IPS-15b (cell line): ENCODE results near the gene NCMAP.

Experiments used
- H3K27me3 ChIP-seq: one replicate; pipeline ENCODE4 v1.6.1; 2013; ENCODE audit warnings: low read length; ENCODE audit not compliant: control insufficient read depth, insufficient read depth
- H3K36me3 ChIP-seq: one replicate; pipeline ENCODE4 v1.6.1; 2013; ENCODE audit warnings: low read length; ENCODE audit not compliant: control insufficient read depth, insufficient read depth
- H3K4me1 ChIP-seq: one replicate; pipeline ENCODE4 v1.6.1; 2013; ENCODE audit warnings: mild to moderate bottlenecking, low read length; ENCODE audit not compliant: control insufficient read depth, insufficient read depth
- H3K4me3 ChIP-seq: one replicate; pipeline ENCODE4 v1.5.1; 2013; ENCODE audit warnings: low read depth, low read length
- H3K9ac ChIP-seq: one replicate; pipeline ENCODE4 v1.6.1; 2013; ENCODE audit warnings: low read depth, mild to moderate bottlenecking, low read length
- H3K9me3 ChIP-seq: one replicate; pipeline ENCODE4 v1.6.1; 2013; ENCODE audit warnings: mild to moderate bottlenecking, low read length; ENCODE audit not compliant: control insufficient read depth, insufficient read depth

NCMAP gene

DNA sequence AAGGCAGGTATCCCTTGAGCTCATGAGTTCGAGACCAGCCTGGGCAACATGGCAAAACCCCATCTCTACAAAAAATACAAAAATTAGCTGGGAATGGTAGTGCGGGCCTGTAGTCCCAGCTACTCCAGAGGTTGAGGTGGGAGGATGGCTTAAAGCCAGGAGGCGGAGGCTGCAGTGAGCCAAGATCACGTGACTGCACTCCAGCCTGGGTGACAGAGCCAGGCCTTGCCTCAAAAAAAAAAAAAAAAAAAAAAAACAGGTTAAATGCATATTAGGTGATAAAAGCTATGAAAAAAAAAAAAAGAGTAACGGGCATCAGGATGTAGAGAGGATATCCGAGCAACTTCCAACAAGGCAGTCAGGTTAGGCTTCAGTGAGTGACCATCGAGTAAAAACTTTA is 84.4 kb downstream of the NCMAP start:
- Histone ChIP-seq H3K36me3 (no peaks in the 10 kb centered on the region), H3K9ac (no peak overlapping the region), H3K9me3 (no peaks in the 10 kb centered on the region), H3K4me1 (no peaks in the 10 kb centered on the region), H3K4me3 (no peak overlapping the region), H3K27me3 (no peaks in the 10 kb centered on the region)

DNA sequence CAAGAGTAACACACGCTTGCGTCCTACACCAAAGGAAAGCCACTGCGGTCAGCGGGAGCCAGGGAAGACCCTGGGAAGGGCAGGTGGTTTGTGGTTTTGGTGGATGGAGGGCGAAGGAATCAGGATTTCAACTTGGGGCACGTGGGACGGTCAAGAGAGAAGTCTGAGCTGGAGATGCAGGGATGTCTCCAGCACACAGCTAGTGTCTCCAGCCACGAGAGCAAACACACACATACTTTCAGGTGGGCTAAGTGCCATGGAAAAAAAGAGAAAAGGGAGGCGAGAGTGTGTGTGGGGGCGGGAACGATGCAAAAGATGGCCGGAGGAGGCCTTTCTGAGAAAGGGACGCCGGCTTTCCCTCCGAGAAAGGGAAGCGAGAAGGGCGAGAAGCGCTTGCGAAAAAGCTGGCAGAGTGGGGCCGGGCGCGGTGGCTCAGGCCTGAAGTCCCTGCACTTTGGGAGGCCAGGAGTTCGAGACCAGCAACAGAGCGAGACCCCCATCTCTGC is 85.8 kb downstream of the NCMAP start:
- Histone ChIP-seq H3K4me1 (no peaks in the 10 kb centered on the region), H3K9me3 (no peaks in the 10 kb centered on the region), H3K4me3 (peak overlapping the region; percentile 54), H3K36me3 (peaks cover 2% of the 10 kb centered on the region), H3K27me3 (no peaks in the 10 kb centered on the region), H3K9ac (peak overlapping the region; percentile 62)

DNA sequence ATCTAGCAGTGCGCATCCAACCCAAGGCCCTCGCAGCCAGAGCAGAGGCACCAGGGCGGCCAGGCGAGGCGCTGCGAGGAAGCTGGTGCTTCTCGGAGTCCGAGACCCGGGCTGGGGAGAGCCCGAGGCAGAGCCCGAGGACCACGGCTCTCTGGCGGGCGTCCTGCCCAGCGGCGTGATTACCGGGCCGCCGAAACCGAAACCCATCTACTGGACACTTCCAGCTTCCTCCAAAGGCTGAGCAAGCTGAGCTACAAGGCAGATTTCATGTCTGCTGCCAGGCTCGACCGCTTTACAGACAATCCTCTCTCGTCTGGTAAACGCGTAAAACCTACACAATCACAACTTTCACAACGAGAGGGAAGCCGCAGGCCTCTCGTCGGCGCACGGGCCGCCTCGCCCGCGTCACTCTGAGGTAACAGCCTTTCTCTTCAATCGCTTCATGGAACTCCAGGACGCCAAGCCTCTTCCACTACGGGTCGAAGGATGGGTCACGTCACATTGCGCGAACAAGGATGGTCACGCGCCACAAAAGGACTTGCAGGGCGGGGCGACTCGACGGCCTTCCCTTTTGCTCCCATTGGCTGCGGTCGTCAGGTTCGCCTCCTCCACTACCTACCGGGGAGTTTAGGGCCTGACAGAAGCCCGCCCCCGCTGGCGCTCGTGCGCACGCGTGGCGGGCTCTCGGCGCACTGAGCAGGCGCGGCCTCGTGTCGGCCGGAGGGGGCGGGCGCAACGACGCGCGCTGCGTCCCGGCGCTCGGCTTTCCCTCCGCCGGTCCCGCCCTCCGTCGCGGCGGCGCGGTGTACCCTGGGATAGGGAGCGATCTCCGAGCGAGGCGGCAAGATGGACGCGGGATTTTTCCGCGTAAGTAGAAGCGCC is 86.8 kb downstream of the NCMAP start, which contains the start of gene SRRM1:
Gene SRRM1, plus strand, starts transcription at position 822 of the 882 bp plus-strand sequence. Its CDS starts 25 bp downstream, at position 847.
- peak within 1 kb of the TSS; percentile 99 for H3K4me3 ChIP-seq
- no peaks in the 10 kb centered on the region for H3K27me3 ChIP-seq
- no peaks in the 10 kb centered on the region for H3K4me1 ChIP-seq
- peak within 1 kb of the TSS; percentile 99 for H3K9ac ChIP-seq
- H3K9me3 ChIP-seq, result no peaks in the 10 kb centered on the region
- peaks cover 8% of the 10 kb centered on the region for H3K36me3 ChIP-seq

DNA sequence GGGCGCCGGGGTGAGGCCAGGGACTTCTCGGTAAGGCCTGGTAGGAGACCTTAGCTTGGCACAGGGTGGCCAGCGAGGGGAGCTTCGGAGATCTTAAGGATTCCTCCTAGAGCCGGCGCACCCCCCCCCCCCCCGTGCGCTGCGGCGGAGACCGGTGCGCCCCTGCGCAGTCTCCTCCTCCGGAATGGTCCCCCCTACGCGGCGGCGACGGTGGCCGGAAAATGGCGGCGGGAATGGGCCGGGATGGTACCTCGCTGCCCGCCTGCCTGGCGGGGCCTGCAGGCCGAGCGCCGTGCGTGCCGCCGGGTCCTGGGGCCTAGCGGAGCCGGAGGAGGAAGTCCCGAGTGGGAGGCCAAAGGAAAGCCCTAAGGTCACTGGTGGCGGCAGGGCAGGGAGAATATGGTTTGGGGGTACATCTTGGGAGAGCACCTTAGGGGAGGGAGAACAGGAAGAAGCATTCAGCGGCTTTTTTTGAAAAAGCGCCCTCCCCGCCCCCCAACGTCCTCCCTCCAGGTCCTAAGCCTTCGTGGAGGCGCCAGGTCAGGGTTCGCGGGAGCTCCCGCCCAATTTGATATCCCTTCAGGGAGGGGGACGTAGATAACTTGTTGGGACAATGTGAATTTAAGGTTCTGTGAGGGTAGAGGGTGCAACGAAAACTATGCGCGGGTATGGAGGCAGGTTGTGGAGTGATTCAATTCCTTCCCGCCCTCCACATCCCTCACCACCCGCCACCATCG is 87.6 kb downstream of the NCMAP start:
- peak overlapping the region; percentile 99 for H3K4me3 ChIP-seq
- H3K4me1 ChIP-seq, result no peaks in the 10 kb centered on the region
- no peaks in the 10 kb centered on the region for H3K9me3 ChIP-seq
- H3K36me3 ChIP-seq, result peaks cover 14% of the 10 kb centered on the region
- peak overlapping the region; percentile 97 for H3K9ac ChIP-seq
- no peaks in the 10 kb centered on the region for H3K27me3 ChIP-seq

DNA sequence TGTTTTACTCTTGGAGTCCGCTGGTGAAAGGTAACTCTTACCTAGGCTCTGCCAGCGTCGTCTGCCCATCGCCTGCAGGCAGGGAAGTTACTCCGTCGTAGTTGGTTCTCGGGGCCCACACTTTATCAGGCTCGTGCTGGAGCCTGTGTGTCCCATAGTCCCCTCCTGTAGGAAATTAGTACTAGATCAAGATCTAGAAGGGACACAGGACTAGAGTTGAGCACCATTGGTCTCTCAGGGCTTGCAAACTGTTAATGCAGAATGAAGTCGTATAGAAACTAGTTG is 88.2 kb downstream of the NCMAP start:
- H3K9ac ChIP-seq, result peak overlapping the region; percentile 97
- peak overlapping the region; percentile 99 for H3K4me3 ChIP-seq
- no peaks in the 10 kb centered on the region for H3K27me3 ChIP-seq
- peaks cover 17% of the 10 kb centered on the region for H3K36me3 ChIP-seq
- no peaks in the 10 kb centered on the region for H3K9me3 ChIP-seq
- H3K4me1 ChIP-seq, result no peaks in the 10 kb centered on the region

DNA sequence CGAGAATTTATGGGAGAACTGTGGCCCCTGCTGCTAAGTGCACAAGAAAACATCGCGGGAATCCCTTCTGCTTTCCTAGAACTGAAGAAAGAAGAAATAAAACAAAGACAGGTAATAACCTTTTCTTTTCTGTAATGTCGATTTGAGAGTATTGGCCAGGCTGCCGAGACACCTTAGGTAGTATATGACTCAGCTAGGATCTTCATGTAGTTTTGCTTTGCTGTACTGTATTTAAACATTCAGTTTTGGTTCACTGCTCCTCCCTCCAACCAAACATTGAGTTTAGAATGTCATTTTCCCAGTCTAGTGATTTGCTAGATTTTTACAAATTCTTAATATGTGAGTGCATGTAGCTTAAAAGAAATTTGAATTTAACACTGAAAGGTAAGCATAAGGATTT is 93.0 kb downstream of the NCMAP start:
- Histone ChIP-seq H3K4me3 (no peak overlapping the region), H3K4me1 (no peaks in the 10 kb centered on the region), H3K36me3 (peaks cover 49% of the 10 kb centered on the region), H3K9me3 (no peaks in the 10 kb centered on the region), H3K27me3 (no peaks in the 10 kb centered on the region), H3K9ac (no peak overlapping the region)

DNA sequence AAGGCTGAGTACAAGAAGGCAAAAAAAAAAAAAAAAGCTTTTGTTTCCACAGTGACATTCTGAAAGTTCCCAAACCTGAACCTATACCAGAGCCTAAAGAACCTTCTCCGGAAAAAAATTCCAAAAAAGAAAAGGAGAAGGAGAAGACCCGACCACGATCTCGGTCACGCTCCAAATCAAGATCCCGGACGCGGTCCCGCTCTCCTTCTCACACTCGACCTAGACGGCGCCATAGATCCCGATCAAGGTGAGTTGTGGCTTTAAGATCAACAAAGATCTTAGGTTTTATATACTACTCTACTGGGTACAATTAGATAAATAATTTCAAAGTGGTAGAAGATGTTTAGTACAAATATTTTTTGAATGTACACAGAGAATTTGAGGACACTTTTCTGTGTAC is 96.5 kb downstream of the NCMAP start:
- Histone ChIP-seq H3K9ac (no peak overlapping the region), H3K4me3 (no peak overlapping the region), H3K4me1 (no peaks in the 10 kb centered on the region), H3K27me3 (no peaks in the 10 kb centered on the region), H3K36me3 (peaks cover 65% of the 10 kb centered on the region), H3K9me3 (no peaks in the 10 kb centered on the region)

DNA sequence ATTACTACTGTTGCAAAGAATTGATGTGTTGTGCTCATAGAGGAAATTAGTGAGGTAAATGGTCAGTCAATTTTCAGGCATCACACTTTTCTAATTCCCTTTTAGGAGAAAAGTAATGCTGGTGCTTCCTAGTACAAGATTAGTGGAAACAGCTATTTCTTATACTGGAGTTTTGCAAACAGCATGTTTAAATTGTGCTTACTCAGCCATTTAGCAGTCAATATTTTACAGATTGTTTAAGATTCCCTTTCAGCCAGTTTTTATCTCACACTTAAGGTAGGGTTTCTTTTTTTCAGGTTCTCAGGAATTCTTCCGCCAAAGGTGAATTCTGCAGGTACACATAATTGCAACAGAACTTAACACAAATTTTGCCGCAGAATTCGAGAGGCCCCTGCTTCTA is 98.1 kb downstream of the NCMAP start:
- peaks cover 59% of the 10 kb centered on the region for H3K36me3 ChIP-seq
- no peaks in the 10 kb centered on the region for H3K4me1 ChIP-seq
- H3K9ac ChIP-seq, result no peak overlapping the region

DNA sequence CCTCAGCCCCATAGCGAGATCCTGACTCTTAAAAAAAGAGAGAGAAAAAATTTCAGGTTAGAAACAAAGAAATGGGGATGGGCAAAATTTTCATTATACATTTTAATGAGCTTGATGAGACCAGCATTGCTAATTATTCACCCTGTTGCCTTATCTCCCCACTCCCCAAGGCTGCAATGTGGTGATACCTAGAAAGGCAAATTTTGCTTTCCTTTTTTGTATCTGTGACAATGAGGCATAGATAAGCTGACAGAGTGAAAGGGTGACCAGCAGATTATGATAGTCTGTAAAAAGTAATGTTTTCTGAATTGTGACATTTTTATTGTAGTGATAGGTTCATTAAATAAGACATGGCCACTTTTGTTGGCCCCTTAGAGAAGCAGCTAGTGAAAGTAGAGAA is 100.2 kb downstream of the NCMAP start:
- H3K4me1 ChIP-seq, result no peaks in the 10 kb centered on the region
- no peak overlapping the region for H3K4me3 ChIP-seq
- no peak overlapping the region for H3K9ac ChIP-seq
- H3K9me3 ChIP-seq, result no peaks in the 10 kb centered on the region
- H3K36me3 ChIP-seq, result peaks cover 49% of the 10 kb centered on the region
- H3K27me3 ChIP-seq, result no peaks in the 10 kb centered on the region

More for the DNA sequence above, 98.1 kb downstream of the NCMAP start:
- Histone ChIP-seq H3K27me3 (no peaks in the 10 kb centered on the region), H3K9me3 (no peaks in the 10 kb centered on the region), H3K4me3 (no peak overlapping the region)

DNA sequence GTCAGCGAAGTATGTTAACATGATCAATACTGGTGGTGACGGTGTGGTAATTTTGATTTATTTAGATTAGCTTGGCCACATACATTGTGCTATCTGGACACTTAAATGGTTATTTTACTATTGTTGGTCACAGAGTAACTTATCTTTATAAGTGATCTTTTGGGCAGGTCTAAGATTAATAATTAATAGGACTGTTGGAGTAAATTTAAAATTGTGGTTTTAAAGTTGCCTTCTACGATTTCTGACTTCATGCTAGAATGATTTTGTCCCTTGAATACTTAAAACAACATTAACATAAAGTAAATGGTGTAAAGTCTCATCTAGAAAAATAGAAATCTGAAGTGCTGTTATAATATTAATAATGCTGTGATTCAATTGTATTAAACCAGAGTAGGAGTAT is 101.9 kb downstream of the NCMAP start:
- Histone ChIP-seq H3K4me1 (no peaks in the 10 kb centered on the region), H3K27me3 (no peaks in the 10 kb centered on the region), H3K9ac (no peak overlapping the region), H3K36me3 (peaks cover 43% of the 10 kb centered on the region), H3K9me3 (no peaks in the 10 kb centered on the region), H3K4me3 (no peak overlapping the region)
